Measurements from ENCODE around the gene TAGLN3. TPM values are rescaled to one million over a fixed set of nuclear protein-coding genes. Genes with fewer than 3 reads are reported as not detected.
A peak's percentile ranks its signal among the peaks of the same experiment; 100 is the strongest.

The TAGLN3 gene
- total RNA-seq, 1 experiment from 2014 or later: not detected

GRCh38 chr3:111984636-111985298, 14.0 kb upstream of the TAGLN3 start:
- Histone ChIP-seq H3K4me3 (ENCODE audit: low read depth, low read length) (no peak overlapping the region), H3K27me3 (replicated peaks; ENCODE audit: control insufficient read depth, insufficient read depth, low read length) (no peaks in the 10 kb centered on the region), H3K4me1 (no peaks in the 10 kb centered on the region; the same call in 1 of the 2 replicates), H3K36me3 (ENCODE audit: control insufficient read depth, insufficient read depth, low read length) (no peaks in the 10 kb centered on the region; the same call in 1 of the 2 replicates), H3K9me3 (no peaks in the 10 kb centered on the region)
- Mint-ChIP-seq H3K27me3 (ENCODE audit: insufficient read depth, unreplicated experiment) (no peaks in the 10 kb centered on the region), H3K36me3 (ENCODE audit: insufficient read depth, unreplicated experiment) (peaks cover 40% of the 10 kb centered on the region), H3K9me3 (ENCODE audit: unreplicated experiment) (no peaks in the 10 kb centered on the region), H3K4me3 (ENCODE audit: unreplicated experiment) (no peak overlapping the region), H3K27ac (ENCODE audit: unreplicated experiment) (no peak overlapping the region), H3K4me1 (ENCODE audit: low read depth, unreplicated experiment) (peaks cover 2% of the 10 kb centered on the region)
- intact Hi-C loops (cut with micrococcal nuclease; ENCODE audit: unreplicated experiment): loop anchor here (5.0 kb wide), 1 partner anchor 108 kb away; no protein-coding TSS in a partner anchor
- POLR2A ChIA-PET: no interaction called here
- no peak for TF ChIP-seq CTCF (IDR thresholded peaks at IDR 0.05; ENCODE audit: insufficient read depth in 1 of 2, low read depth in 1 of 2, low read length in 1 of 2, severe bottlenecking in 1 of 2, unreplicated experiment in 1 of 2)
- CTCF ChIA-PET: interaction anchor here (1.3 kb wide), 1 partner anchor 29 kb away, joined by 3 read pairs; no protein-coding TSS in a partner anchor
- BruUV-seq (replicated peaks): no TSS peak
- no peak for DNase-seq

- H3K27me3 Mint-ChIP-seq (ENCODE audit: insufficient read depth, unreplicated experiment): no peaks in the 10 kb centered on the region
- BruUV-seq (replicated peaks): no TSS peak
- POLR2A ChIA-PET: no interaction called here
- Histone ChIP-seq H3K4me3 (ENCODE audit: low read depth, low read length) (no peak overlapping the region), H3K9me3 (no peaks in the 10 kb centered on the region), H3K27me3 (replicated peaks; ENCODE audit: control insufficient read depth, insufficient read depth, low read length) (no peaks in the 10 kb centered on the region), H3K36me3 (ENCODE audit: control insufficient read depth, insufficient read depth, low read length) (no peaks in the 10 kb centered on the region; the same call in 1 of the 2 replicates), H3K4me1 (no peaks in the 10 kb centered on the region)
- H3K36me3 Mint-ChIP-seq (ENCODE audit: insufficient read depth, unreplicated experiment): peaks cover 40% of the 10 kb centered on the region
- CTCF ChIA-PET: interaction anchor here (0.9 kb wide), 1 partner anchor 57 kb away, joined by 3 read pairs; no protein-coding TSS in a partner anchor
- H3K27ac Mint-ChIP-seq (ENCODE audit: unreplicated experiment): no peak overlapping the region
- no peak for DNase-seq
- H3K4me3 Mint-ChIP-seq (ENCODE audit: unreplicated experiment): no peak overlapping the region
- TF ChIP-seq CTCF (IDR thresholded peaks at IDR 0.05; ENCODE audit: insufficient read depth in 1 of 2, low read depth in 1 of 2, low read length in 1 of 2, severe bottlenecking in 1 of 2, unreplicated experiment in 1 of 2): no peak
- H3K4me1 Mint-ChIP-seq (ENCODE audit: low read depth, unreplicated experiment): no peaks in the 10 kb centered on the region
- intact Hi-C loops (cut with micrococcal nuclease; ENCODE audit: unreplicated experiment): loop anchor here (5.0 kb wide), 1 partner anchor 106 kb away; no protein-coding TSS in a partner anchor
- no peaks in the 10 kb centered on the region for H3K9me3 Mint-ChIP-seq (ENCODE audit: unreplicated experiment)
Measured at GRCh38 chr3:111986800-111987199, 11.9 kb upstream of the TAGLN3 start.

- no peaks in the 10 kb centered on the region for H3K27me3 ChIP-seq (replicated peaks; ENCODE audit: control insufficient read depth, insufficient read depth, low read length)
- no TSS peak for BruUV-seq (replicated peaks)
- TF ChIP-seq CTCF (IDR thresholded peaks at IDR 0.05; ENCODE audit: insufficient read depth in 1 of 2, low read depth in 1 of 2, low read length in 1 of 2, severe bottlenecking in 1 of 2, unreplicated experiment in 1 of 2): peak; percentile 67 to 83
- H3K36me3 ChIP-seq (ENCODE audit: control insufficient read depth, insufficient read depth, low read length): no peaks in the 10 kb centered on the region
- intact Hi-C loops (cut with micrococcal nuclease; ENCODE audit: unreplicated experiment): loop anchor here (1.0 to 5.0 kb wide), 3 partner anchors 24 to 103 kb away; no protein-coding TSS in a partner anchor
- DNase-seq: peak in 1 of 2 experiments; percentile 44
- Mint-ChIP-seq H3K36me3 (ENCODE audit: insufficient read depth, unreplicated experiment) (peaks cover 45% of the 10 kb centered on the region), H3K27ac (ENCODE audit: unreplicated experiment) (no peak overlapping the region), H3K4me3 (ENCODE audit: unreplicated experiment) (no peak overlapping the region), H3K9me3 (ENCODE audit: unreplicated experiment) (no peaks in the 10 kb centered on the region), H3K27me3 (ENCODE audit: insufficient read depth, unreplicated experiment) (no peaks in the 10 kb centered on the region), H3K4me1 (ENCODE audit: low read depth, unreplicated experiment) (no peaks in the 10 kb centered on the region)
- H3K4me1 ChIP-seq: no peaks in the 10 kb centered on the region
- ChIA-PET POLR2A (interaction anchor here (1.2 kb wide), 1 partner anchor 10 kb away, joined by 7 read pairs; the partner anchor contains the start of gene ABHD10), CTCF (interaction anchor here (0.7 to 2.4 kb wide), 10 partner anchors 10 to 272 kb away, joined by 4 to 66 read pairs (median 4); partner anchors contain the start of gene ABHD10)
- H3K9me3 ChIP-seq: no peaks in the 10 kb centered on the region
- H3K4me3 ChIP-seq (ENCODE audit: low read depth, low read length): no peak overlapping the region
Measured at GRCh38 chr3:111989061-111989678, 9.6 kb upstream of the TAGLN3 start.

Measured in Caco-2 (cell line).